Gastrocnemius medialis (tissue), 4 donors: ENCODE results near the gene AQP11.

Experiments
- POLR2A ChIP-seq, 2 donors: fragments of 450-650 bp; IDR thresholded peaks; one replicate each; pipeline ENCODE4 v1.6.1; 2017; ENCODE audit warnings: antibody characterized with exemption in 2 of 2, mild to moderate bottlenecking in 2 of 2, moderate library complexity in 2 of 2
- TF ChIP-seq, protein P1 (sequence below), 5 experiments: fragments of 450-650 bp in 3 of 5; fragments of 200-600 bp in 2 of 5; sonication (generic) in 2 of 5; IDR thresholded peaks in 4 of 5; conservative IDR thresholded peaks in 1 of 5; 1 replicate in 4 of 5; 2 replicates in 1 of 5; pipeline ENCODE4 v1.5.1; 2016 to 2019; ENCODE audit warnings: antibody characterized with exemption in 5 of 5, mild to moderate bottlenecking in 3 of 5, moderate library complexity in 3 of 5

DNA sequence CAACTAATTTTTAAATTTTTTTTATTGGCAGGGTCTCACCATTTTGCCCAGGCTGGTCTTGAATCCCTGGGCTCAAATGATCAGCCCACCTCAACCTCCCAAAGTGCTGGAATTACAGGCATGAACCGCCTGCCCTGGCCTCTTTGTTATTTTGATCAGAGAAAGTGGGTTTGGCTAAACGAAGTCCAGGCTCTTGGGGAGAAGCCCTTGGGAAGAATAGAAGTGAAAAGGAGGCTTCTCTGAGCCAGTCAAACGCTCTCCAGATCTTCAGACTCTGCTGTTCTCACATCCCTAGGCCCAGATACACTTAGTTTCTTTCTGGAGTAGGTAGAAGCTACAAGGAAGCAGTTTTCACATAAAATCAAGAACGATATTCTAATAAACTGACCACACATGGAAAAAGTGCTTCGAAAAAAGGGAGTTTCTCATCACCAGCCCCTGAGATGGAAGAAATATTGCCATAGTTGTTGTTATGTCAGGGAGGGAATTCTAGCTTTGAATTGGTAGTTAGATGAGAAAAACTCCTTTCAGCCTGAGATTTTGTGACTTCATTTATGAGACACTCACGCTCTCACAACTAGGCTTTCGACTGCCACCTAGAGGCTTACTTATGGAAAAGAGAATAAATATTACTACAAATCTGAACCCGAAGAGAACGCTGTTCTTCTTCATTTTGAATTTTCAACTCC, 41.7 kb upstream of the AQP11 start:
- TF ChIP-seq, protein P1, sequence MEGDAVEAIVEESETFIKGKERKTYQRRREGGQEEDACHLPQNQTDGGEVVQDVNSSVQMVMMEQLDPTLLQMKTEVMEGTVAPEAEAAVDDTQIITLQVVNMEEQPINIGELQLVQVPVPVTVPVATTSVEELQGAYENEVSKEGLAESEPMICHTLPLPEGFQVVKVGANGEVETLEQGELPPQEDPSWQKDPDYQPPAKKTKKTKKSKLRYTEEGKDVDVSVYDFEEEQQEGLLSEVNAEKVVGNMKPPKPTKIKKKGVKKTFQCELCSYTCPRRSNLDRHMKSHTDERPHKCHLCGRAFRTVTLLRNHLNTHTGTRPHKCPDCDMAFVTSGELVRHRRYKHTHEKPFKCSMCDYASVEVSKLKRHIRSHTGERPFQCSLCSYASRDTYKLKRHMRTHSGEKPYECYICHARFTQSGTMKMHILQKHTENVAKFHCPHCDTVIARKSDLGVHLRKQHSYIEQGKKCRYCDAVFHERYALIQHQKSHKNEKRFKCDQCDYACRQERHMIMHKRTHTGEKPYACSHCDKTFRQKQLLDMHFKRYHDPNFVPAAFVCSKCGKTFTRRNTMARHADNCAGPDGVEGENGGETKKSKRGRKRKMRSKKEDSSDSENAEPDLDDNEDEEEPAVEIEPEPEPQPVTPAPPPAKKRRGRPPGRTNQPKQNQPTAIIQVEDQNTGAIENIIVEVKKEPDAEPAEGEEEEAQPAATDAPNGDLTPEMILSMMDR (IDR thresholded peaks at IDR 0.05 in 4 of 5, conservative IDR thresholded peaks at IDR 0.05 in 1 of 5), result peak; percentile 35 to 68 (median 61)
- no peak for TF ChIP-seq POLR2A (IDR thresholded peaks at IDR 0.05)
